AG04450 (cell line): ENCODE measurements around the gene DDX39B. TPM values are rescaled to one million over a fixed set of nuclear protein-coding genes. Genes with fewer than 3 reads are reported as not detected.

Source experiments
- CTCF ChIA-PET: fragments of 300-600, 350-600 bp; formaldehyde crosslinking; extraction: SDS; loops from one replicate; lab custom pipeline; 2022; ENCODE audit warnings: antibody characterized with exemption, inconsistent platforms; lab: Charles Lee
- POLR2A ChIA-PET: fragments of 350-600 bp; formaldehyde crosslinking; extraction: SDS; loops from one replicate; lab custom pipeline; 2021; ENCODE audit warnings: antibody characterized with exemption, inconsistent platforms; lab: Yijun Ruan, JAX
- DNase-seq: peaks from one replicate; pipeline ENCODE4 v3.0.0-alpha.2; 2011; ENCODE audit warnings: low read depth, low spot score
- H3K27ac ChIP-seq: one replicate; pipeline ENCODE4 v1.5.1; 2012; ENCODE audit warnings: low read depth, low read length, control low read depth
- H3K27me3 ChIP-seq: one replicate; pipeline ENCODE4 v1.6.0; 2012; ENCODE audit warnings: low read length; ENCODE audit not compliant: control insufficient read depth, insufficient read depth
- H3K4me3 ChIP-seq: 2 replicates; pipeline ENCODE4 v1.5.1; 2011; ENCODE audit warnings: mild to moderate bottlenecking, low read depth, low read length, control low read depth
- H3K9me3 ChIP-seq: 2 replicates; pipeline ENCODE4 v1.5.1; 2012; ENCODE audit warnings: low read length; ENCODE audit not compliant: control insufficient read depth, insufficient read depth
- CTCF ChIP-seq: IDR thresholded peaks from 2 replicates; pipeline ENCODE4 v1.5.1; 2011; ENCODE audit warnings: low read depth, low read length, control low read depth, inconsistent platforms
- polyA plus RNA-seq: library from polyadenylated mRNA; depleted of rRNA; stranded (reverse); fragments of >200 nt; gene quantifications from 2 replicates; pipeline ENCODE4 v1.2.3, GENCODE V29; 2011

The DDX39B gene
- polyA plus RNA-seq, 1 experiment, result 434 TPM

GRCh38 chr6:31545291-31545690 is 3.5 kb upstream of the DDX39B start:
- no peaks in the 10 kb centered on the region for H3K27me3 ChIP-seq

GRCh38 chr6:31544676-31545075 is 2.9 kb upstream of the DDX39B start:
- no peak overlapping the region for H3K4me3 ChIP-seq
- TF ChIP-seq CTCF, result no peak
- no peaks in the 10 kb centered on the region for H3K27me3 ChIP-seq
- POLR2A ChIA-PET, result no interaction called here
- DNase-seq, result no peak
- CTCF ChIA-PET, result interaction anchor here (0.5 to 14.1 kb wide), 2 partner anchors 52 to 53 kb away, joined by 3 to 388 read pairs; partner anchors contain the start of gene NCR3
- peaks cover 3% of the 10 kb centered on the region; the same call in 1 of the 2 replicates for H3K9me3 ChIP-seq
- no peak overlapping the region for H3K27ac ChIP-seq

More at GRCh38 chr6:31545291-31545690, 3.5 kb upstream of the DDX39B start:
- Histone ChIP-seq H3K27ac (no peak overlapping the region), H3K9me3 (peaks cover 3% of the 10 kb centered on the region; the same call in 1 of the 2 replicates), H3K4me3 (no peak overlapping the region; the same call in 1 of the 2 replicates)
- TF ChIP-seq CTCF, result no peak
- ChIA-PET CTCF (interaction anchor here (0.5 to 14.1 kb wide), 3 partner anchors 36 to 52 kb away, joined by 3 to 388 read pairs (median 31); partner anchors contain the start of genes LTB and NCR3), POLR2A (interaction anchor here (1.7 to 2.7 kb wide), 2 partner anchors 53 to 282 kb away, joined by 6 to 17 read pairs; partner anchors contain the start of gene HSPA1B)
- no peak for DNase-seq

- no peak for DNase-seq
- Histone ChIP-seq H3K4me3 (no peak overlapping the region), H3K27me3 (no peaks in the 10 kb centered on the region), H3K27ac (no peak overlapping the region), H3K9me3 (peaks cover 3% of the 10 kb centered on the region; the same call in 1 of the 2 replicates)
- TF ChIP-seq CTCF, result no peak
- CTCF ChIA-PET, result interaction anchor here (1.0 to 14.1 kb wide), 2 partner anchors 37 to 54 kb away, joined by 4 to 388 read pairs; partner anchors contain the start of gene NCR3
- POLR2A ChIA-PET, result no interaction called here
Measured at GRCh38 chr6:31543639-31544038, 1.8 kb upstream of the DDX39B start.

- H3K4me3 ChIP-seq, result peak overlapping the region; percentile 92
- H3K27ac ChIP-seq, result peak overlapping the region; percentile 95
- POLR2A ChIA-PET, result interaction anchor here (0.5 to 2.2 kb wide), 9 partner anchors 9 to 79 kb away, joined by 3 to 24 read pairs (median 4); partner anchors contain the start of gene MCCD1
- no peaks in the 10 kb centered on the region for H3K9me3 ChIP-seq
- TF ChIP-seq CTCF, result no peak
- no peak for DNase-seq
- H3K27me3 ChIP-seq, result no peaks in the 10 kb centered on the region
- CTCF ChIA-PET, result interaction anchor here (0.6 to 14.1 kb wide), 5 partner anchors 39 to 120 kb away, joined by 4 to 388 read pairs (median 6); partner anchors contain the start of genes C6orf47 and NCR3
Measured at GRCh38 chr6:31541059-31541657, 645 bp downstream of the DDX39B start.

GRCh38 chr6:31540640-31541039 is 1.2 kb downstream of the DDX39B start:
- H3K4me3 ChIP-seq, result peak overlapping the region; percentile 92
- TF ChIP-seq CTCF, result no peak
- ChIA-PET CTCF (interaction anchor here (0.6 to 14.1 kb wide), 5 partner anchors 24 to 120 kb away, joined by 4 to 388 read pairs (median 6); partner anchors contain the start of genes C6orf47 and NCR3), POLR2A (interaction anchor here (0.5 to 2.2 kb wide), 5 partner anchors 9 to 79 kb away, joined by 3 to 12 read pairs (median 4); partner anchors contain the start of gene MCCD1)
- DNase-seq, result no peak
- H3K27me3 ChIP-seq, result no peaks in the 10 kb centered on the region
- no peaks in the 10 kb centered on the region for H3K9me3 ChIP-seq
- H3K27ac ChIP-seq, result no peak overlapping the region
